GM12878 (cell line): ENCODE measurements around the gene WDFY4. TPM values are rescaled to one million over a fixed set of nuclear protein-coding genes. Genes with fewer than 3 reads are reported as not detected.

Experiments used
- ATAC-seq: fragments of 200-7000 bp; cut with Tn5 transposase; 3 replicates; pipeline ENCODE4 v1.9.1; 2020; ENCODE audit warnings: mild to moderate bottlenecking, moderate library complexity
- BruUV-seq: library from RNA; stranded (reverse); fragments of 400-500 nt; replicated peaks from 2 replicates; lab custom pipeline; 2021; lab: Mats Ljungman, UMichigan
- CTCF ChIA-PET: fragments of 300-600 bp; sonication (Branson Sonifier 250); formaldehyde crosslinking; extraction: SDS; loops from one replicate; lab custom pipeline; 2021; ENCODE audit warnings: inconsistent platforms; lab: Yijun Ruan, JAX
- POLR2A ChIA-PET: fragments of 350-600 bp; formaldehyde crosslinking; extraction: SDS; loops from one replicate; lab custom pipeline; 2021; ENCODE audit warnings: inconsistent platforms; lab: Charles Lee
- RAD21 ChIA-PET: fragments of 300-600 bp; sonication (Branson Sonifier 250); formaldehyde crosslinking; loops from one replicate; lab custom pipeline; 2023; ENCODE audit warnings: antibody characterized with exemption; ENCODE audit not compliant: unreplicated experiment; lab: Charles Lee
- SMC1A ChIA-PET: fragments of 300-600 bp; sonication (Branson Sonifier 250); formaldehyde crosslinking; loops from one replicate; lab custom pipeline; 2023; ENCODE audit not compliant: unreplicated experiment, uncharacterized antibody; lab: Charles Lee
- DNase-seq: peaks from one replicate; pipeline ENCODE4 v3.0.0-alpha.2; 2011; ENCODE audit warnings: low read depth, low spot score
- FAIRE-seq: peaks from 3 replicates; lab custom pipeline; 2011; peaks lifted over from hg19 to GRCh38; lab: Jason Lieb, UNC
- H2AFZ ChIP-seq: 2 replicates; pipeline ENCODE4 v1.6.0; 2011; ENCODE audit warnings: low read depth, low read length, control low read depth; ENCODE audit not compliant: control insufficient read depth
- H3K27ac ChIP-seq: 2 replicates; pipeline ENCODE4 v1.5.1; 2011; ENCODE audit warnings: control low read depth; ENCODE audit not compliant: control insufficient read depth, insufficient read depth
- H3K27me3 ChIP-seq, 2 experiments: replicated peaks in 1 of 2; 2 replicates each; pipeline versions ENCODE4 v1.6.0 to v1.6.1; 2011; ENCODE audit warnings: low read length in 1 of 2; ENCODE audit not compliant: control insufficient read depth in 2 of 2, insufficient read depth in 2 of 2
- H3K36me3 ChIP-seq, 2 experiments: 2 replicates each; pipeline ENCODE4 v1.5.1; 2011; ENCODE audit warnings: low read length in 1 of 2; ENCODE audit not compliant: control insufficient read depth in 2 of 2, insufficient read depth in 2 of 2
- H3K4me1 ChIP-seq: 2 replicates; pipeline ENCODE4 v1.6.1; 2011; ENCODE audit warnings: mild to moderate bottlenecking, low read length, moderate library complexity, mixed read lengths; ENCODE audit not compliant: control insufficient read depth, insufficient read depth
- H3K4me2 ChIP-seq: 2 replicates; pipeline ENCODE4 v1.6.0; 2011; ENCODE audit warnings: control low read depth; ENCODE audit not compliant: control insufficient read depth, insufficient read depth
- H3K4me3 ChIP-seq: fragments of 200-600 bp; sonication (generic); 2 replicates; pipeline ENCODE4 v1.5.1; 2016
- H3K79me2 ChIP-seq: 2 replicates; pipeline ENCODE4 v1.6.0; 2011; ENCODE audit warnings: low read length; ENCODE audit not compliant: control insufficient read depth, insufficient read depth
- H3K9ac ChIP-seq: 2 replicates; pipeline ENCODE4 v1.8.0; 2011; ENCODE audit warnings: low read length, control low read depth, mixed read lengths; ENCODE audit not compliant: control insufficient read depth, insufficient read depth
- H3K9me3 ChIP-seq: replicated peaks from 3 replicates; pipeline ENCODE4 v1.5.1; 2011; ENCODE audit warnings: mild to moderate bottlenecking, low read length; ENCODE audit not compliant: control insufficient read depth, insufficient read depth
- H4K20me1 ChIP-seq: 2 replicates; pipeline ENCODE4 v1.6.0; 2011; ENCODE audit not compliant: control insufficient read depth, insufficient read depth
- ATF7 ChIP-seq: fragments of 450-650 bp; IDR thresholded peaks from 2 replicates; pipeline ENCODE4 v1.6.1; 2016; ENCODE audit warnings: low read depth, mild to moderate bottlenecking
- CHD4 ChIP-seq: fragments of 200-600 bp; sonication (generic); IDR thresholded peaks from 2 replicates; pipeline ENCODE4 v1.6.1; 2016; ENCODE audit warnings: mild to moderate bottlenecking
- CREB1 ChIP-seq: IDR thresholded peaks from 2 replicates; pipeline ENCODE4 v1.6.1; 2012; ENCODE audit warnings: low read depth, mild to moderate bottlenecking, inconsistent platforms
- CREM ChIP-seq: IDR thresholded peaks from 2 replicates; pipeline ENCODE4 v1.6.1; 2014; ENCODE audit warnings: antibody characterized with exemption, low read depth
- EGR1 ChIP-seq, 2 experiments: IDR thresholded peaks; 1 replicate in 1 of 2; 2 replicates in 1 of 2; pipeline ENCODE4 v1.6.1; 2011 to 2012; ENCODE audit warnings: low read depth in 2 of 2, low read length in 2 of 2, borderline replicate concordance in 1 of 2, mild to moderate bottlenecking in 1 of 2, moderate library complexity in 1 of 2
- IKZF2 ChIP-seq, 2 experiments: fragments of 450-650 bp; IDR thresholded peaks; 2 replicates each; pipeline ENCODE4 v1.6.1; 2017; ENCODE audit warnings: mild to moderate bottlenecking in 2 of 2, moderate library complexity in 2 of 2
- IRF3 ChIP-seq: fragments of 450-650 bp; IDR thresholded peaks from 2 replicates; pipeline ENCODE4 v1.6.1; 2014; ENCODE audit warnings: mild to moderate bottlenecking
- NR2C2 ChIP-seq: IDR thresholded peaks from 2 replicates; pipeline ENCODE4 v1.6.1; 2011; ENCODE audit warnings: borderline replicate concordance, low read depth; ENCODE audit not compliant: control insufficient read depth, insufficient read length
- PML ChIP-seq: IDR thresholded peaks from 2 replicates; pipeline ENCODE4 v1.6.1; 2012; ENCODE audit warnings: low read length, inconsistent platforms
- POU2F2 ChIP-seq: IDR thresholded peaks from 3 replicates; pipeline ENCODE4 v1.6.1; 2011; ENCODE audit warnings: low read depth, mild to moderate bottlenecking, low read length, borderline replicate concordance
- RBBP5 ChIP-seq: fragments of 200-600 bp; sonication (generic); conservative IDR thresholded peaks from 2 replicates; pipeline ENCODE4 v1.6.1; 2016
- RELB ChIP-seq: fragments of 450-650 bp; IDR thresholded peaks from 2 replicates; pipeline ENCODE4 v1.6.1; 2017; ENCODE audit warnings: low read depth, mild to moderate bottlenecking, moderate library complexity
- SMARCA5 ChIP-seq: fragments of 450-650 bp; IDR thresholded peaks from 2 replicates; pipeline ENCODE4 v1.6.1; 2017; ENCODE audit warnings: mild to moderate bottlenecking
- whole genome bisulfite sequencing: methylation state at CpG from one replicate; pipeline ENCODE4 v1.1.6; 2016; ENCODE audit warnings: low lambda C conversion rate; ENCODE audit not compliant: insufficient replicate concordance, insufficient coverage; ENCODE audit errors: missing lambda C conversion rate; 5-methylcytosine and 5-hydroxymethylcytosine counted together
- in situ Hi-C: fragments of 300-500 bp; cut with MboI; formaldehyde crosslinking; loops from 9 replicates; pipeline ENCODE4 v1.14.3; 2018; ENCODE audit warnings: mixed read lengths
- intact Hi-C: fragments of 100-400 bp; cut with micrococcal nuclease; formaldehyde crosslinking; loops from one replicate; pipeline ENCODE4 v1.14.2; 2022; ENCODE audit not compliant: unreplicated experiment
- polyA plus RNA-seq, 11 experiments: library from polyadenylated mRNA; depleted of rRNA in 4 of 11; unstranded in 6 of 11; stranded (reverse) in 5 of 11; fragments of >200 nt; fragmentation: Nextera tagmentation in 4 of 11; fragmentation: Illumina TruSeq in 1 of 11; extraction: Ambion mirVana in 4 of 11; extraction: Trizol in 1 of 11; gene quantifications; 1 replicate in 1 of 11; 2 replicates in 10 of 11; pipeline versions ENCODE4 v1.2.1 to v1.2.3, GENCODE V29; 2011 to 2016; ENCODE audit warnings: inconsistent platforms in 2 of 11, missing spikeins in 2 of 11, low read depth in 1 of 11
- total RNA-seq, 4 experiments: library from RNA; depleted of rRNA in 3 of 4; stranded (reverse); fragments of >200 nt in 3 of 4; fragmentation: Illumina TruSeq in 1 of 4; extraction: Trizol in 1 of 4; gene quantifications; 2 replicates each; pipeline versions ENCODE4 v1.2.1 to v1.2.3, GENCODE V29; 2013 to 2021
- TF ChIP-seq, protein P1 (sequence below), 3 experiments: IDR thresholded peaks in 2 of 3; conservative IDR thresholded peaks in 1 of 3; 2 replicates each; pipeline ENCODE4 v1.5.1; 2011; ENCODE audit warnings: low read depth in 3 of 3, low read length in 3 of 3, mild to moderate bottlenecking in 3 of 3, control low read depth in 2 of 3, moderate library complexity in 2 of 3, inconsistent platforms in 1 of 3, mixed read lengths in 1 of 3; ENCODE audit not compliant: control insufficient read depth in 2 of 3, insufficient read depth in 1 of 3; ENCODE audit errors: extremely low read depth in 1 of 3
- TF ChIP-seq, protein P2 (sequence below): fragments of 450-650 bp; formaldehyde crosslinking; IDR thresholded peaks from 2 replicates; pipeline ENCODE4 v1.5.0; 2022; ENCODE audit warnings: mild to moderate bottlenecking, missing genetic modification characterization

WDFY4 gene
- total and polyA plus RNA-seq, 10 of the 15 experiments (the other 5 are each of a cell fraction or from before 2014, with no cell fraction given), result 13.5 to 132 (median 47.3) TPM

- Histone ChIP-seq H3K4me3 (no peak overlapping the region), H3K36me3 (peaks cover 9 to 44% of the 10 kb centered on the region in 2 experiments; a peak in 3 of 4 replicates), H3K4me2 (no peak overlapping the region), H2AFZ (no peak overlapping the region), H3K4me1 (peaks cover 20% of the 10 kb centered on the region), H3K9me3 (no peaks in the 10 kb centered on the region; the same call in 1 of the 3 replicates), H3K27ac (no peak overlapping the region), H4K20me1 (no peaks in the 10 kb centered on the region), H3K27me3 (no peaks in the 10 kb centered on the region), H3K9ac (no peak overlapping the region), H3K79me2 (peaks cover 10% of the 10 kb centered on the region)
- ChIA-PET CTCF (interaction anchor here (1.3 to 1.6 kb wide), 3 partner anchors 14 to 50 kb away, joined by 3 to 5 read pairs (median 5); no protein-coding TSS in a partner anchor), RAD21 (no interaction called here), POLR2A (interaction anchor here (0.6 kb wide), 1 partner anchor 430 kb away, joined by 3 read pairs; no protein-coding TSS in a partner anchor), SMC1A (no interaction called here)
- DNase-seq (no peak), ATAC-seq (no peak), FAIRE-seq (no peak)
- in situ Hi-C loops (loop anchor here (25.0 kb wide), 1 partner anchor 111 kb away; no protein-coding TSS in a partner anchor), intact Hi-C loops (no loop called here)
- TF ChIP-seq EGR1 (IDR thresholded peaks at IDR 0.05; ENCODE audit: borderline replicate concordance in 1 of 2, low read depth in 2 of 2, low read length in 2 of 2), result no peak
- no peak for TF ChIP-seq CHD4
- TF ChIP-seq POU2F2, result no peak
- TF ChIP-seq SMARCA5, result no peak
- no peak for TF ChIP-seq NR2C2
- no peak for TF ChIP-seq IRF3
- TF ChIP-seq, protein P1, sequence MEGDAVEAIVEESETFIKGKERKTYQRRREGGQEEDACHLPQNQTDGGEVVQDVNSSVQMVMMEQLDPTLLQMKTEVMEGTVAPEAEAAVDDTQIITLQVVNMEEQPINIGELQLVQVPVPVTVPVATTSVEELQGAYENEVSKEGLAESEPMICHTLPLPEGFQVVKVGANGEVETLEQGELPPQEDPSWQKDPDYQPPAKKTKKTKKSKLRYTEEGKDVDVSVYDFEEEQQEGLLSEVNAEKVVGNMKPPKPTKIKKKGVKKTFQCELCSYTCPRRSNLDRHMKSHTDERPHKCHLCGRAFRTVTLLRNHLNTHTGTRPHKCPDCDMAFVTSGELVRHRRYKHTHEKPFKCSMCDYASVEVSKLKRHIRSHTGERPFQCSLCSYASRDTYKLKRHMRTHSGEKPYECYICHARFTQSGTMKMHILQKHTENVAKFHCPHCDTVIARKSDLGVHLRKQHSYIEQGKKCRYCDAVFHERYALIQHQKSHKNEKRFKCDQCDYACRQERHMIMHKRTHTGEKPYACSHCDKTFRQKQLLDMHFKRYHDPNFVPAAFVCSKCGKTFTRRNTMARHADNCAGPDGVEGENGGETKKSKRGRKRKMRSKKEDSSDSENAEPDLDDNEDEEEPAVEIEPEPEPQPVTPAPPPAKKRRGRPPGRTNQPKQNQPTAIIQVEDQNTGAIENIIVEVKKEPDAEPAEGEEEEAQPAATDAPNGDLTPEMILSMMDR (IDR thresholded peaks at IDR 0.05 in 2 of 3, conservative IDR thresholded peaks at IDR 0.05 in 1 of 3; ENCODE audit: control insufficient read depth in 2 of 3, extremely low read depth in 1 of 3, insufficient read depth in 1 of 3, low read depth in 3 of 3, low read length in 3 of 3), result no peak
- no peak for TF ChIP-seq ATF7
- TF ChIP-seq RBBP5, result no peak
- TF ChIP-seq RELB, result no peak
- no peak for TF ChIP-seq CREM
- no peak for TF ChIP-seq IKZF2 (IDR thresholded peaks at IDR 0.05)
- no peak for TF ChIP-seq CREB1
- TF ChIP-seq PML, result no peak
- TF ChIP-seq, protein P2, sequence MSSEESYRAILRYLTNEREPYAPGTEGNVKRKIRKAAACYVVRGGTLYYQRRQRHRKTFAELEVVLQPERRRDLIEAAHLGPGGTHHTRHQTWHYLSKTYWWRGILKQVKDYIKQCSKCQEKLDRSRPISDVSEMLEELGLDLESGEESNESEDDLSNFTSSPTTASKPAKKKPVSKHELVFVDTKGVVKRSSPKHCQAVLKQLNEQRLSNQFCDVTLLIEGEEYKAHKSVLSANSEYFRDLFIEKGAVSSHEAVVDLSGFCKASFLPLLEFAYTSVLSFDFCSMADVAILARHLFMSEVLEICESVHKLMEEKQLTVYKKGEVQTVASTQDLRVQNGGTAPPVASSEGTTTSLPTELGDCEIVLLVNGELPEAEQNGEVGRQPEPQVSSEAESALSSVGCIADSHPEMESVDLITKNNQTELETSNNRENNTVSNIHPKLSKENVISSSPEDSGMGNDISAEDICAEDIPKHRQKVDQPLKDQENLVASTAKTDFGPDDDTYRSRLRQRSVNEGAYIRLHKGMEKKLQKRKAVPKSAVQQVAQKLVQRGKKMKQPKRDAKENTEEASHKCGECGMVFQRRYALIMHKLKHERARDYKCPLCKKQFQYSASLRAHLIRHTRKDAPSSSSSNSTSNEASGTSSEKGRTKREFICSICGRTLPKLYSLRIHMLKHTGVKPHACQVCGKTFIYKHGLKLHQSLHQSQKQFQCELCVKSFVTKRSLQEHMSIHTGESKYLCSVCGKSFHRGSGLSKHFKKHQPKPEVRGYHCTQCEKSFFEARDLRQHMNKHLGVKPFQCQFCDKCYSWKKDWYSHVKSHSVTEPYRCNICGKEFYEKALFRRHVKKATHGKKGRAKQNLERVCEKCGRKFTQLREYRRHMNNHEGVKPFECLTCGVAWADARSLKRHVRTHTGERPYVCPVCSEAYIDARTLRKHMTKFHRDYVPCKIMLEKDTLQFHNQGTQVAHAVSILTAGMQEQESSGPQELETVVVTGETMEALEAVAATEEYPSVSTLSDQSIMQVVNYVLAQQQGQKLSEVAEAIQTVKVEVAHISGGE (CRISPR knock-in tag), result no peak
- 79% methylated on average over 5 of the region's 5 CpGs for WGBS
- no TSS peak for BruUV-seq
Measured at GRCh38 chr10:48750991-48751390, 66.3 kb downstream of the WDFY4 start.
